ENCODE measurements around the gene FLT3. TPM values are rescaled to one million over a fixed set of nuclear protein-coding genes. Genes with fewer than 3 reads are reported as not detected.

FLT3 gene
- total RNA-seq, 4 donors from 2014 or later = 0.55 to 0.95 TPM; not detected in 2

DNA sequence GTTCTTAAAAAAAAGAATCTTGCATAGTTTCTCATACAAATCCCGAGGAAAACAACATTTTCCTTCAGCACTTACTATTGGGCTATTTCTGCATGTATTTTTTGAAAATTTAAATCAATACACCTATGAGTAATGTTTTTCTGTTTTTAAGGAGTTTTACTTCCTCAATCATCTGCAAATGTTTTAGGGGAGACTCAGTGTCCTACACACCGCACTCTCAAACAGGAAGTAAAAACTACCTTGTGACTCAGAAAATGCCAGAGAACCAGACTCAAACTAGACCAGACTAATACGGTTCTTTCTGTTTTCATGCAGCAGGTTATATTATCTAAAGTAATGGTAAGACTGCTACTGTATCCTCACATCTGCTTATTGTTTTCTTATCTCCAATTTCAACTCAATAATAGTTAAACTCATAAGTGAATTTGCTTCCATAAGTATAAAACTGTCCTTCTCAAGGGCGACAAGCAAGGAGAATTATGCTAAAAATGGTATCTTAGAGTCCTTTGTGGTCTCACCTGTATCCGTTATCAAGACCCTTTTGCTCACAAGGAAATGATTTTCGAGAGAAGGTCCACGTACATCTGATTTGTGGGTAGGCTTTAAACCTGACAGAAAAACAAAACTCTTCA is 52.5 kb downstream of the FLT3 start:
- DNase-seq = peak; percentile 11
- 57 to 62% methylated on average over 7 of the region's 7 CpGs for WGBS, 2 donors (ENCODE audit: low coverage in 1 of 2)
- peaks cover 8% of the 10 kb centered on the region for H3K27me3 ChIP-seq
- peak in 1 of 3 donors; percentile 23 for TF ChIP-seq POLR2AphosphoS5 (IDR thresholded peaks at IDR 0.05)
- TF ChIP-seq, protein P1, sequence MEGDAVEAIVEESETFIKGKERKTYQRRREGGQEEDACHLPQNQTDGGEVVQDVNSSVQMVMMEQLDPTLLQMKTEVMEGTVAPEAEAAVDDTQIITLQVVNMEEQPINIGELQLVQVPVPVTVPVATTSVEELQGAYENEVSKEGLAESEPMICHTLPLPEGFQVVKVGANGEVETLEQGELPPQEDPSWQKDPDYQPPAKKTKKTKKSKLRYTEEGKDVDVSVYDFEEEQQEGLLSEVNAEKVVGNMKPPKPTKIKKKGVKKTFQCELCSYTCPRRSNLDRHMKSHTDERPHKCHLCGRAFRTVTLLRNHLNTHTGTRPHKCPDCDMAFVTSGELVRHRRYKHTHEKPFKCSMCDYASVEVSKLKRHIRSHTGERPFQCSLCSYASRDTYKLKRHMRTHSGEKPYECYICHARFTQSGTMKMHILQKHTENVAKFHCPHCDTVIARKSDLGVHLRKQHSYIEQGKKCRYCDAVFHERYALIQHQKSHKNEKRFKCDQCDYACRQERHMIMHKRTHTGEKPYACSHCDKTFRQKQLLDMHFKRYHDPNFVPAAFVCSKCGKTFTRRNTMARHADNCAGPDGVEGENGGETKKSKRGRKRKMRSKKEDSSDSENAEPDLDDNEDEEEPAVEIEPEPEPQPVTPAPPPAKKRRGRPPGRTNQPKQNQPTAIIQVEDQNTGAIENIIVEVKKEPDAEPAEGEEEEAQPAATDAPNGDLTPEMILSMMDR (IDR thresholded peaks at IDR 0.05) = no peak
- H3K36me3 ChIP-seq = no peaks in the 10 kb centered on the region
- no peak overlapping the region for H3K4me3 ChIP-seq
- intact Hi-C loops (cut with DNase I; ENCODE audit: low total_unique reads) = no loop called here
- H3K4me1 ChIP-seq = no peaks in the 10 kb centered on the region
- H3K9me3 ChIP-seq = no peaks in the 10 kb centered on the region
- in situ Hi-C loops (cut with MboI; ENCODE audit: low pct_ligation_motif_present in 1 of 4, low pct_unique_long_range_greater_than_20kb in 1 of 4, low sequenced_read_pairs in 3 of 4) = no loop called here
- H3K27ac ChIP-seq = peak overlapping the region in 2 of 4 donors; percentile 9 to 66

DNA sequence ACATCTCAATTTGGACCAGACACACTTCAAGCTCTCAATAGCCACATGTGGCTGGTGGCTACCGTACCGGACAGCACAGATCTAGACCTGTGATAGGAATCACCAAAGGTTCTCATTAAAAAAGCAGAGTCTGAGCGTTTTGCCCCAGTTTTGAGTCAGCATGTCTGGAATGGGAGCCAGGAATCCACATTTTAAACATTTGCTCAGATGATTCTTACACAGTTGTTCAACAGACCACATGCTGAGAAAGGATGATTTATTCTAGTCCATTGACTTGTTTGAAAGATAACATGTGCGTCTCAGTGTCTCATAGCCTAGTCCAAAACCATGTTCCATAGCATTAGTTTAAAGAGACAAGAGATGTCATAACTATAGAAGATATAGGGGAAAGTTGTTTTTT is 53.4 kb downstream of the FLT3 start:
- 41 to 63% methylated on average over 4 of the region's 4 CpGs for WGBS, 2 donors (ENCODE audit: low coverage in 1 of 2)
- intact Hi-C loops (cut with DNase I; ENCODE audit: low total_unique reads) (no loop called here), in situ Hi-C loops (cut with MboI; ENCODE audit: low pct_ligation_motif_present in 1 of 4, low pct_unique_long_range_greater_than_20kb in 1 of 4, low sequenced_read_pairs in 3 of 4) (no loop called here)

DNA sequence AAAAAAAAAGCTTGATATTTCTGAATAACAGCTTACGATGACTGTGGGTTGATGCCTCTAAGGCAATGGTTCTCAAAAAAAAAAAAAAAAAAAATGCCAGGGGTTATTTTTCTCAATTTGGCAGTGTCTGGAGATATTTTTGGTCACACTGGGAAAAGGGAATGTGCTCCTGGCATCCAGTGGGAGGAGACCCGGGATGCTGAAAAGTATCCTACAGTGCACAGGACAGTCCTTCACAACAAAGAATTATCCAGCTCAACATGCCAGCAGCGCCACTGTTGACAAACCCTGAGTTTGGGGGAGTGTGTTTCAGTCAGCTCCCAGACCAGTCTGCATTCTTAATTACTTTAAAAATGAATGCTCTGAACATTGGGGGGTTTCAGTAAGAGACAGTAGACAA is 54.5 kb downstream of the FLT3 start:
- TF ChIP-seq, protein P1 (IDR thresholded peaks at IDR 0.05) = no peak
- TF ChIP-seq POLR2AphosphoS5 (IDR thresholded peaks at IDR 0.05) = no peak
- TF ChIP-seq EP300 (IDR thresholded peaks at IDR 0.05; ENCODE audit: low read depth) = no peak
- TF ChIP-seq POLR2A (IDR thresholded peaks at IDR 0.05) = no peak
- Histone ChIP-seq H3K4me3 (no peak overlapping the region), H3K4me1 (no peaks in the 10 kb centered on the region), H3K27me3 (peaks cover 8% of the 10 kb centered on the region), H3K27ac (no peak overlapping the region), H3K36me3 (no peaks in the 10 kb centered on the region), H3K9me3 (no peaks in the 10 kb centered on the region)
- in situ Hi-C loops (cut with MboI; ENCODE audit: low pct_ligation_motif_present in 1 of 4, low pct_unique_long_range_greater_than_20kb in 1 of 4, low sequenced_read_pairs in 3 of 4) = no loop called here
- intact Hi-C loops (cut with DNase I; ENCODE audit: low total_unique reads) = no loop called here
- DNase-seq = no peak
- WGBS, 2 donors (ENCODE audit: low coverage in 1 of 2) = 71 to 74% methylated on average over 2 to 3 of the region's 3 CpGs

More for the DNA sequence above, 53.4 kb downstream of the FLT3 start:
- no peak overlapping the region for H3K4me3 ChIP-seq
- no peaks in the 10 kb centered on the region for H3K9me3 ChIP-seq
- TF ChIP-seq, protein P1 (IDR thresholded peaks at IDR 0.05) = no peak
- no peak for TF ChIP-seq POLR2A (IDR thresholded peaks at IDR 0.05)
- no peak for TF ChIP-seq POLR2AphosphoS5 (IDR thresholded peaks at IDR 0.05)
- TF ChIP-seq EP300 (IDR thresholded peaks at IDR 0.05; ENCODE audit: low read depth) = no peak
- H3K27me3 ChIP-seq = peaks cover 8% of the 10 kb centered on the region
- no peaks in the 10 kb centered on the region for H3K36me3 ChIP-seq
- H3K4me1 ChIP-seq = no peaks in the 10 kb centered on the region
- no peak for DNase-seq
- peak overlapping the region in 1 of 4 donors; percentile 17 for H3K27ac ChIP-seq

DNA sequence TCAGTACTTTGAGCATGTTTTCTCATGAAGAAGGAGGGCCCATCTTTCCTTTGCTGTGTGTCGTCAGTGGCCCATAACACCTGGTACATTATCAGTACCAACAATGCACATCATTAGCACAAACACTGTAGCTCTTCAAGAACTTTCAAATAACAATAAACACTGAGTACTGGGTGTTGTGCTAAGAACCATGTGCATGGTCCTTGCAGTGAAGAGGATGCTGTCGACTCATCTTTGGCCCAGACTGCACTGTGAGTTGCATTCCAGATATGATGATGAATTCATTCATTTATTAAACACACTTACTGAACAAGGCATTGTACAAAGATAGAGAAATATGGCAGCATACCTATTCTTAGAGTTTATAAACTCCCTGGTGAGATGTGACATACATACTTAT is 55.8 kb downstream of the FLT3 start:
- TF ChIP-seq EP300 (IDR thresholded peaks at IDR 0.05; ENCODE audit: low read depth) = no peak
- no peak for TF ChIP-seq POLR2A (IDR thresholded peaks at IDR 0.05)
- TF ChIP-seq, protein P1 (IDR thresholded peaks at IDR 0.05) = no peak
- TF ChIP-seq POLR2AphosphoS5 (IDR thresholded peaks at IDR 0.05) = no peak
- in situ Hi-C loops (cut with MboI; ENCODE audit: low pct_ligation_motif_present in 1 of 4, low pct_unique_long_range_greater_than_20kb in 1 of 4, low sequenced_read_pairs in 3 of 4) (no loop called here), intact Hi-C loops (cut with DNase I; ENCODE audit: low total_unique reads) (no loop called here)
- Histone ChIP-seq H3K4me1 (no peaks in the 10 kb centered on the region), H3K27ac (no peak overlapping the region), H3K4me3 (no peak overlapping the region), H3K36me3 (no peaks in the 10 kb centered on the region), H3K27me3 (peaks cover 8% of the 10 kb centered on the region), H3K9me3 (no peaks in the 10 kb centered on the region)
- WGBS, 2 donors (ENCODE audit: low coverage in 1 of 2) = 78% methylated on average over 2 of the region's 2 CpGs
- DNase-seq = no peak
